HepG2 (cell line): Measurements from ENCODE around the gene KAT2A. TPM values are rescaled to one million over a fixed set of nuclear protein-coding genes. Genes with fewer than 3 reads are reported as not detected.

Experiments used
- ATAC-seq: fragments of 200-7000 bp; cut with Tn5 transposase; 3 replicates; pipeline ENCODE4 v1.9.1; 2020; ENCODE audit warnings: mild to moderate bottlenecking, moderate library complexity
- BruUV-seq: library from RNA; stranded (reverse); fragments of 400-500 nt; replicated peaks from 2 replicates; lab custom pipeline; 2021; lab: Mats Ljungman, UMichigan
- CTCF ChIA-PET: fragments of 300-600 bp; formaldehyde crosslinking; extraction: SDS; loops from one replicate; lab custom pipeline; 2021; ENCODE audit warnings: low total read pairs, inconsistent platforms, low intra/inter-chr PET ratio; lab: Yijun Ruan, JAX
- POLR2A ChIA-PET: fragments of 350-600 bp; sonication (Branson Sonifier 250); formaldehyde crosslinking; loops from one replicate; lab custom pipeline; 2020; ENCODE audit warnings: antibody characterized with exemption, inconsistent platforms; lab: Yijun Ruan, JAX
- DNase-seq: peaks from one replicate; pipeline ENCODE4 v3.0.0-alpha.2; 2015; ENCODE audit warnings: low spot score
- FAIRE-seq: peaks from 3 replicates; lab custom pipeline; 2011; peaks lifted over from hg19 to GRCh38; lab: Jason Lieb, UNC
- H2AFZ ChIP-seq: one replicate; pipeline ENCODE4 v1.6.1; 2011; ENCODE audit warnings: low read length, inconsistent platforms
- H3K27ac ChIP-seq: fragments of 300-600 bp; 3 replicates; pipeline ENCODE4 v1.8.0; 2011; ENCODE audit warnings: mixed run types, mild to moderate bottlenecking, mixed read lengths, low read length, inconsistent platforms; ENCODE audit not compliant: insufficient read depth; ENCODE audit errors: extremely low read length
- H3K27me3 ChIP-seq, 2 experiments: fragments of 200-600 bp in 1 of 2; 2 replicates in 1 of 2; 3 replicates in 1 of 2; pipeline versions ENCODE4 v1.6.0 to v1.8.0; 2011; ENCODE audit warnings: low read length in 2 of 2, mild to moderate bottlenecking in 2 of 2, moderate library complexity in 2 of 2, inconsistent platforms in 1 of 2; ENCODE audit not compliant: insufficient read depth in 2 of 2, control insufficient read depth in 1 of 2
- H3K36me3 ChIP-seq, 2 experiments: fragments of 200-600 bp in 1 of 2; replicated peaks in 1 of 2; 2 replicates in 1 of 2; 3 replicates in 1 of 2; pipeline versions ENCODE4 v1.5.1 to v1.8.0; 2011; ENCODE audit warnings: low read length in 2 of 2, inconsistent platforms in 1 of 2; ENCODE audit not compliant: insufficient read depth in 2 of 2, control insufficient read depth in 1 of 2
- H3K4me1 ChIP-seq: 2 replicates; pipeline ENCODE4 v1.5.1; 2012; ENCODE audit warnings: low read length, inconsistent platforms; ENCODE audit not compliant: insufficient read depth
- H3K4me2 ChIP-seq: 2 replicates; pipeline ENCODE4 v1.6.0; 2011; ENCODE audit warnings: low read depth, low read length, inconsistent platforms
- H3K4me3 ChIP-seq, 3 experiments: fragments of 200-600 bp in 1 of 3; sonication (generic), shearing (Covaris generic) in 1 of 3; replicated peaks in 1 of 3; 2 replicates each; pipeline ENCODE4 v1.5.1; 2011 to 2016; ENCODE audit warnings: low read length in 3 of 3, inconsistent platforms in 2 of 3, low read depth in 2 of 3, mild to moderate bottlenecking in 2 of 3, control low read depth in 1 of 3, mixed read lengths in 1 of 3; ENCODE audit not compliant: insufficient read depth in 1 of 3
- H3K79me2 ChIP-seq: one replicate; pipeline ENCODE4 v1.6.1; 2011; ENCODE audit warnings: low read length, inconsistent platforms; ENCODE audit not compliant: insufficient read depth
- H3K9ac ChIP-seq: 2 replicates; pipeline ENCODE4 v1.6.0; 2011; ENCODE audit warnings: mild to moderate bottlenecking, low read depth, low read length, inconsistent platforms; ENCODE audit not compliant: insufficient read depth
- H3K9me3 ChIP-seq: 2 replicates; pipeline ENCODE4 v1.5.1; 2012; ENCODE audit warnings: mild to moderate bottlenecking, low read length
- H4K20me1 ChIP-seq: 2 replicates; pipeline ENCODE4 v1.6.0; 2011; ENCODE audit warnings: inconsistent platforms, mild to moderate bottlenecking, low read length, moderate library complexity; ENCODE audit not compliant: insufficient read depth
- ATAD3A ChIP-seq: sonication (generic); formaldehyde crosslinking; IDR thresholded peaks from 2 replicates; pipeline ENCODE4 v1.4.0; 2020; ENCODE audit warnings: missing genetic modification reagents
- MTA1 ChIP-seq: sonication (generic); formaldehyde crosslinking; IDR thresholded peaks from 2 replicates; pipeline ENCODE4 v1.4.0; 2020; ENCODE audit warnings: missing genetic modification reagents, mild to moderate bottlenecking, borderline replicate concordance
- NRL ChIP-seq: sonication (generic); formaldehyde crosslinking; IDR thresholded peaks from 2 replicates; pipeline ENCODE4 v1.5.0; 2020; ENCODE audit warnings: missing genetic modification reagents, mild to moderate bottlenecking, moderate library complexity, borderline replicate concordance
- ZNF430 ChIP-seq: sonication (generic); formaldehyde crosslinking; IDR thresholded peaks from 2 replicates; pipeline ENCODE4 v1.9.0; 2021; ENCODE audit warnings: mild to moderate bottlenecking, missing genetic modification reagents
- ZNF441 ChIP-seq: sonication (generic); formaldehyde crosslinking; IDR thresholded peaks from 2 replicates; pipeline ENCODE4 v1.7.0; 2021; ENCODE audit warnings: missing genetic modification reagents, borderline replicate concordance
- ZNF619 ChIP-seq: sonication (generic); formaldehyde crosslinking; IDR thresholded peaks from 2 replicates; pipeline ENCODE4 v1.4.0; 2020; ENCODE audit warnings: mild to moderate bottlenecking, missing genetic modification reagents
- ZNF652 ChIP-seq: IDR thresholded peaks from 2 replicates; pipeline ENCODE4 v1.6.1; 2016; ENCODE audit warnings: low read depth, borderline replicate concordance
- ZNF777 ChIP-seq: sonication (generic); formaldehyde crosslinking; IDR thresholded peaks from 2 replicates; pipeline ENCODE4 v1.4.0; 2020; ENCODE audit warnings: missing genetic modification reagents
- ZNF879 ChIP-seq: sonication (generic); formaldehyde crosslinking; IDR thresholded peaks from 2 replicates; pipeline ENCODE4 v1.8.1; 2023; ENCODE audit warnings: missing genetic modification reagents
- WGBS: methylation state at CpG from one replicate; pipeline ENCODE4 v1.1.6; 2017; ENCODE audit warnings: low lambda C conversion rate; 5-methylcytosine and 5-hydroxymethylcytosine counted together
- in situ Hi-C: cut with HindIII; loops from 2 replicates; pipeline ENCODE4 v1.10.0; 2017; ENCODE audit warnings: low pct_unique_long_range_greater_than_20kb; ENCODE audit not compliant: extremely low pct_ligation_motif_present
- intact Hi-C: fragments of 100-400 bp; cut with micrococcal nuclease; formaldehyde crosslinking; loops from one replicate; pipeline ENCODE4 v1.10.0; 2022; ENCODE audit not compliant: unreplicated experiment
- polyA plus RNA-seq, 8 experiments: library from polyadenylated mRNA; depleted of rRNA in 3 of 8; stranded (reverse) in 7 of 8; unstranded in 1 of 8; fragments of >200 nt; fragmentation: Illumina TruSeq in 4 of 8; extraction: Trizol in 4 of 8; gene quantifications; 2 replicates each; pipeline versions ENCODE4 v1.2.1 to v1.2.3, GENCODE V29; 2011 to 2016; ENCODE audit warnings: low read depth in 4 of 8, missing spikeins in 1 of 8, mixed read lengths in 1 of 8; ENCODE audit not compliant: insufficient read depth in 1 of 8
- total RNA-seq, 5 experiments: library from RNA; depleted of rRNA; stranded (reverse); fragments of >200 nt; fragmentation: Illumina TruSeq; extraction: Trizol; gene quantifications; 2 replicates each; pipeline ENCODE4 v1.2.3, GENCODE V29; 2016; ENCODE audit warnings: low read depth in 1 of 5
- TF ChIP-seq, protein P1 (sequence below): sonication (generic); formaldehyde crosslinking; IDR thresholded peaks from 2 replicates; pipeline ENCODE4 v1.5.1; 2020; ENCODE audit warnings: mild to moderate bottlenecking, missing genetic modification reagents, moderate library complexity
- TF ChIP-seq, protein P2 (sequence below): sonication (generic); formaldehyde crosslinking; IDR thresholded peaks from 2 replicates; pipeline ENCODE4 v1.8.1; 2023; ENCODE audit warnings: mild to moderate bottlenecking, inconsistent platforms, moderate library complexity, missing genetic modification reagents, borderline replicate concordance
- TF ChIP-seq, protein P3 (sequence below): sonication (generic); formaldehyde crosslinking; IDR thresholded peaks from 2 replicates; pipeline ENCODE4 v1.4.0; 2020; ENCODE audit warnings: missing genetic modification reagents, borderline replicate concordance

The KAT2A gene
- total and polyA plus RNA-seq, 2 of the 13 experiments (the other 11 are each of a cell fraction or from before 2014, with no cell fraction given) = 29.1 to 90.4 TPM

DNA sequence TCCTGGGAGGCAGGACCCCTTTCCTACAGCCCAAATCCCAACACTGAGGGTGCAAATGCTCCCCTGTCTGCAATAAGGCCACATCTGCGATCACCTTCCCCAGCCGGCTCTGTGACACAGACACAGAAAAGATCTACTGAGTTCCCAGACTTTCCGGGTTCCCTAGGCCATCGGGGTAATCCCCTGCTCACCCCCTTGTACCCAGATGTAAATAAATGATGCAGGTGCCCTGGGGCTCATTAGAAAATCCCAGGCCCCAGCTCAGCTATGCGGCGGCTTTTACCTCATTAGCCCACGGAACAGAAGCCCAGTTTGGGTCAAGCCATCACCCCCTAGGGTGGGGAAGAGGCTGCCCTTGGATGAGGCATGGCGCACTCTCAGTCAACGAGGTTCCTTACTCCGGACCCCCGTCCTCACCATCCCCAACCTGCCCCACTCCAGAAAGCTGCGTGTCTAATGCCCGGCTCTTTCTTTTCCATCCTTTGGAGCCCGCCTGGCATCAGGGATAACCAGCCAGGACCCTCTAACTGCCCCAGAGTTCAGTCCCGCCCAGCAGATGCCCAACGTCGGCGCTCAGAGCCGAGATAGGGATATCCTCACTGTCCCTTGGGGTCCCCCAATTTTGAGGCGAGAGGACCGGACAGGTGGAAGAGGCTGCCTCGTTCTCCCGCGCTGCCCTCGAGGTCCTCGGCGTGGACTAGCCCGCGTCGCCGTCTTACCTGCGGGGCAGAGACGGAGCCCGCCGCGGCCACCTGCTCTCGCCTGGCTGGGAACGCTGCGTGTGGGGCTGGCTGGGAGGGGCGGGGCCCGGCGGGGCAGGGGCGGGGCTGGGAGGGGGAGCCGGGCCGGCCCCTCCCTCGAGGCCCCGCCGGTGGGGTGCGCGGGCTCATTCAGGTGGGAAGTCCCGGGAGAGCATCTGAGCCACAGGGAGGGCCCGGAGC lies 23.2 kb downstream of the KAT2A start, which contains the start of gene ZNF385C:
TSS of gene ZNF385C (minus strand) at position 783 of the 941 bp plus-strand sequence. CDS start 35,417 bp downstream, outside the sequence.
- no peak within 1 kb of the TSS; the same call in 1 of the 2 replicates for H3K9ac ChIP-seq
- POLR2A ChIA-PET = interaction anchor here (0.7 to 1.0 kb wide), 4 partner anchors 14 to 138 kb away, joined by 3 to 4 read pairs (median 3); partner anchors contain the start of genes CNP and DHX58
- TF ChIP-seq NRL (CRISPR knock-in tag) (no peak), ATAD3A (no peak), ZNF441 (CRISPR knock-in tag) (0 out of 2 replicates have a peak, but pooled peaks have one; percentile 81), MTA1 (CRISPR knock-in tag) (no peak), ZNF430 (CRISPR knock-in tag) (0 out of 2 replicates have a peak, but pooled peaks have one; percentile 11), ZNF879 (no peak), ZNF652 (CRISPR knock-in tag) (no peak), ZNF777 (peak; percentile 56), ZNF619 (CRISPR knock-in tag) (no peak)
- TF ChIP-seq, protein P1, sequence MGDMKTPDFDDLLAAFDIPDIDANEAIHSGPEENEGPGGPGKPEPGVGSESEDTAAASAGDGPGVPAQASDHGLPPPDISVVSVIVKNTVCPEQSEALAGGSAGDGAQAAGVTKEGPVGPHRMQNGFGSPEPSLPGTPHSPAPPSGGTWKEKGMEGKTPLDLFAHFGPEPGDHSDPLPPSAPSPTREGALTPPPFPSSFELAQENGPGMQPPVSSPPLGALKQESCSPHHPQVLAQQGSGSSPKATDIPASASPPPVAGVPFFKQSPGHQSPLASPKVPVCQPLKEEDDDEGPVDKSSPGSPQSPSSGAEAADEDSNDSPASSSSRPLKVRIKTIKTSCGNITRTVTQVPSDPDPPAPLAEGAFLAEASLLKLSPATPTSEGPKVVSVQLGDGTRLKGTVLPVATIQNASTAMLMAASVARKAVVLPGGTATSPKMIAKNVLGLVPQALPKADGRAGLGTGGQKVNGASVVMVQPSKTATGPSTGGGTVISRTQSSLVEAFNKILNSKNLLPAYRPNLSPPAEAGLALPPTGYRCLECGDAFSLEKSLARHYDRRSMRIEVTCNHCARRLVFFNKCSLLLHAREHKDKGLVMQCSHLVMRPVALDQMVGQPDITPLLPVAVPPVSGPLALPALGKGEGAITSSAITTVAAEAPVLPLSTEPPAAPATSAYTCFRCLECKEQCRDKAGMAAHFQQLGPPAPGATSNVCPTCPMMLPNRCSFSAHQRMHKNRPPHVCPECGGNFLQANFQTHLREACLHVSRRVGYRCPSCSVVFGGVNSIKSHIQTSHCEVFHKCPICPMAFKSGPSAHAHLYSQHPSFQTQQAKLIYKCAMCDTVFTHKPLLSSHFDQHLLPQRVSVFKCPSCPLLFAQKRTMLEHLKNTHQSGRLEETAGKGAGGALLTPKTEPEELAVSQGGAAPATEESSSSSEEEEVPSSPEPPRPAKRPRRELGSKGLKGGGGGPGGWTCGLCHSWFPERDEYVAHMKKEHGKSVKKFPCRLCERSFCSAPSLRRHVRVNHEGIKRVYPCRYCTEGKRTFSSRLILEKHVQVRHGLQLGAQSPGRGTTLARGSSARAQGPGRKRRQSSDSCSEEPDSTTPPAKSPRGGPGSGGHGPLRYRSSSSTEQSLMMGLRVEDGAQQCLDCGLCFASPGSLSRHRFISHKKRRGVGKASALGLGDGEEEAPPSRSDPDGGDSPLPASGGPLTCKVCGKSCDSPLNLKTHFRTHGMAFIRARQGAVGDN = peak; percentile 66
- TF ChIP-seq, protein P2, sequence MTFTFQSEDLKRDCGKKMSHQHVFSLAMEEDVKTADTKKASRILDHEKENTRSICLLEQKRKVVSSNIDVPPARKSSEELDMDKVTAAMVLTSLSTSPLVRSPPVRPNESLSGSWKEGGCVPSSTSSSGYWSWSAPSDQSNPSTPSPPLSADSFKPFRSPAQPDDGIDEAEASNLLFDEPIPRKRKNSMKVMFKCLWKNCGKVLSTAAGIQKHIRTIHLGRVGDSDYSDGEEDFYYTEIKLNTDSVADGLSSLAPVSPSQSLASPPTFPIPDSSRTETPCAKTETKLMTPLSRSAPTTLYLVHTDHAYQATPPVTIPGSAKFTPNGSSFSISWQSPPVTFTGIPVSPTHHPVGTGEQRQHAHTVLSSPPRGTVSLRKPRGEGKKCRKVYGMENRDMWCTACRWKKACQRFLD (CRISPR knock-in tag) = 0 out of 2 replicates have a peak, but pooled peaks have one; percentile 39
- TF ChIP-seq, protein P3, sequence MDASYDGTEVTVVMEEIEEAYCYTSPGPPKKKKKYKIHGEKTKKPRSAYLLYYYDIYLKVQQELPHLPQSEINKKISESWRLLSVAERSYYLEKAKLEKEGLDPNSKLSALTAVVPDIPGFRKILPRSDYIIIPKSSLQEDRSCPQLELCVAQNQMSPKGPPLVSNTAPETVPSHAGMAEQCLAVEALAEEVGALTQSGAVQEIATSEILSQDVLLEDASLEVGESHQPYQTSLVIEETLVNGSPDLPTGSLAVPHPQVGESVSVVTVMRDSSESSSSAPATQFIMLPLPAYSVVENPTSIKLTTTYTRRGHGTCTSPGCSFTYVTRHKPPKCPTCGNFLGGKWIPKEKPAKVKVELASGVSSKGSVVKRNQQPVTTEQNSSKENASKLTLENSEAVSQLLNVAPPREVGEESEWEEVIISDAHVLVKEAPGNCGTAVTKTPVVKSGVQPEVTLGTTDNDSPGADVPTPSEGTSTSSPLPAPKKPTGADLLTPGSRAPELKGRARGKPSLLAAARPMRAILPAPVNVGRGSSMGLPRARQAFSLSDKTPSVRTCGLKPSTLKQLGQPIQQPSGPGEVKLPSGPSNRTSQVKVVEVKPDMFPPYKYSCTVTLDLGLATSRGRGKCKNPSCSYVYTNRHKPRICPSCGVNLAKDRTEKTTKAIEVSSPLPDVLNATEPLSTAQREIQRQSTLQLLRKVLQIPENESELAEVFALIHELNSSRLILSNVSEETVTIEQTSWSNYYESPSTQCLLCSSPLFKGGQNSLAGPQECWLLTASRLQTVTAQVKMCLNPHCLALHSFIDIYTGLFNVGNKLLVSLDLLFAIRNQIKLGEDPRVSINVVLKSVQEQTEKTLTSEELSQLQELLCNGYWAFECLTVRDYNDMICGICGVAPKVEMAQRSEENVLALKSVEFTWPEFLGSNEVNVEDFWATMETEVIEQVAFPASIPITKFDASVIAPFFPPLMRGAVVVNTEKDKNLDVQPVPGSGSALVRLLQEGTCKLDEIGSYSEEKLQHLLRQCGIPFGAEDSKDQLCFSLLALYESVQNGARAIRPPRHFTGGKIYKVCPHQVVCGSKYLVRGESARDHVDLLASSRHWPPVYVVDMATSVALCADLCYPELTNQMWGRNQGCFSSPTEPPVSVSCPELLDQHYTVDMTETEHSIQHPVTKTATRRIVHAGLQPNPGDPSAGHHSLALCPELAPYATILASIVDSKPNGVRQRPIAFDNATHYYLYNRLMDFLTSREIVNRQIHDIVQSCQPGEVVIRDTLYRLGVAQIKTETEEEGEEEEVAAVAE (CRISPR knock-in tag) = no peak

More for the DNA sequence above, 23.2 kb downstream of the KAT2A start, which contains the start of gene ZNF385C:
- H2AFZ ChIP-seq = no peak within 1 kb of the TSS
- H3K27me3 ChIP-seq = peaks cover 6 to 55% of the 10 kb centered on the region in 2 experiments; a peak in 4 of 5 replicates
- no peaks in the 10 kb centered on the region for H3K79me2 ChIP-seq
- no peak for FAIRE-seq
- H3K27ac ChIP-seq = no peak within 1 kb of the TSS
- H3K4me3 ChIP-seq = peak within 1 kb of the TSS; percentile 17 to 56 (median 24); a peak in 3 of 6 replicates
- peaks cover 66% of the 10 kb centered on the region for H3K4me1 ChIP-seq
- in situ Hi-C loops = no loop called here
- DNase-seq = no peak
- intact Hi-C loops = no loop called here
- WGBS = 38% methylated on average over 37 of the region's 52 CpGs
- no peaks in the 10 kb centered on the region for H3K36me3 ChIP-seq
- peak; percentile 26 for ATAC-seq
- H3K4me2 ChIP-seq = peak within 1 kb of the TSS; percentile 65
- no peaks in the 10 kb centered on the region for H3K9me3 ChIP-seq
- CTCF ChIA-PET = interaction anchor here (0.8 to 7.0 kb wide), 2 partner anchors 25 to 31 kb away, joined by 3 to 125 read pairs; no protein-coding TSS in a partner anchor
- BruUV-seq = no TSS peak
- H4K20me1 ChIP-seq = no peaks in the 10 kb centered on the region
